ENCODE results near the gene SSBP3. TPM values are rescaled to one million over a fixed set of nuclear protein-coding genes. Genes with fewer than 3 reads are reported as not detected.
"Not testable (repeated sequence)": the region's sequence is repeated elsewhere in the genome, so short reads cannot be mapped to it uniquely, and the experiment has no call there.

SSBP3 gene
- total RNA-seq, 1 donor, result 14.5 TPM

DNA sequence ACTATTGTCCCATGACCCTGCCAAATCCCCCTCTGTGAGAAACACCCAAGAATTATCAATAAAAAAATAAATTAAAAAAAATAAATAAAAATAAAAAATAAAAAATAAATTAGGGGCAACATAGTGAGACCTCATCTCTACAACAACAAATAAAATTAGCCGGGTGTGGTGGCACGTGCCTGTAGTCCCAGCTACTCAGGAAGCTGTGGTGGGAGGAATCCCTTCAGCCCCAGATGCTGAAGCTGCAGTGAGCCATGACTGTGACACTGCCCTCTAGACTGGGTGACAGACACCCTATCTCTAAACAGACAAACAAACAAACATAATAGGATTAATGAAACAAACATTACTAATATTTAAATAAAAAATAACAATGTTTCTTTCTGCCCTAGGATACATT lies 171.9 kb downstream of the SSBP3 start:
- Histone ChIP-seq H3K4me2 (ENCODE audit: insufficient read depth, low read length) (no peak overlapping the region), H3K27ac (ENCODE audit: low read depth, low read length) (no peak overlapping the region), H3K9me3 (ENCODE audit: low read depth, low read length) (no peaks in the 10 kb centered on the region), H4K20me1 (ENCODE audit: insufficient read depth, low read length) (no peaks in the 10 kb centered on the region), H3K27me3 (ENCODE audit: insufficient read depth, low read length) (no peaks in the 10 kb centered on the region), H3K36me3 (ENCODE audit: insufficient read depth, low read length) (peaks cover 23% of the 10 kb centered on the region), H3K79me2 (ENCODE audit: insufficient read depth, low read length) (no peaks in the 10 kb centered on the region), H3K4me1 (ENCODE audit: insufficient read depth, low read length) (peaks cover 3% of the 10 kb centered on the region), H2AFZ (ENCODE audit: low read length) (no peak overlapping the region), H3K4me3 (ENCODE audit: insufficient read depth, low read length) (no peak overlapping the region)
- TF ChIP-seq CTCF (IDR thresholded peaks at IDR 0.05; ENCODE audit: extremely low read depth, low read depth, low read length), result no peak
- no peak for DNase-seq (ENCODE audit: insufficient read length, low spot score, missing footprints)

DNA sequence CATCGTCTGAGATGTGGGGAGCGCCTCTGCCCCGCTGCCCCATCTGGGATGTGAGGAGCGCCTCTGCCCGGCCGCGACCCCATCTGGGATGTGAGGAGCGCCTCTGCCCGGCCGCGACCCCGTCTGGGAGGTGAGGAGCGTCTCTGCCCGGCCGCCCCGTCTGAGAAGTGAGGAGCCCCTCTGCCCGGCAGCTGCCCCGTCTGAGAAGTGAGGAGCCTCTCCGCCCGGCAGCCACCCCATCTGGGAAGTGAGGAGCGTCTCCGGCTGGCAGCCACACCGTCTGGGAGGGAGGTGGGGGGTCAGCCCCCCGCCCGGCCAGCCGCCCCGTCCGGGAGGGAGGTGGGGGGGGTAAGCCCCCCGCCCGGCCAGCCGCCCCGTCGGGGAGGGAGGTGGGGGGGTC lies 173.0 kb downstream of the SSBP3 start:
- not testable (repeated sequence) for H2AFZ ChIP-seq (ENCODE audit: low read length); H3K4me3 ChIP-seq (ENCODE audit: insufficient read depth, low read length); H4K20me1 ChIP-seq (ENCODE audit: insufficient read depth, low read length); DNase-seq (ENCODE audit: insufficient read length, low spot score, missing footprints); H3K27me3 ChIP-seq (ENCODE audit: insufficient read depth, low read length); H3K4me2 ChIP-seq (ENCODE audit: insufficient read depth, low read length); H3K4me1 ChIP-seq (ENCODE audit: insufficient read depth, low read length); H3K79me2 ChIP-seq (ENCODE audit: insufficient read depth, low read length); H3K27ac ChIP-seq (ENCODE audit: low read depth, low read length); H3K9me3 ChIP-seq (ENCODE audit: low read depth, low read length)
- peaks cover 20% of the 10 kb centered on the region for H3K36me3 ChIP-seq (ENCODE audit: insufficient read depth, low read length)

DNA sequence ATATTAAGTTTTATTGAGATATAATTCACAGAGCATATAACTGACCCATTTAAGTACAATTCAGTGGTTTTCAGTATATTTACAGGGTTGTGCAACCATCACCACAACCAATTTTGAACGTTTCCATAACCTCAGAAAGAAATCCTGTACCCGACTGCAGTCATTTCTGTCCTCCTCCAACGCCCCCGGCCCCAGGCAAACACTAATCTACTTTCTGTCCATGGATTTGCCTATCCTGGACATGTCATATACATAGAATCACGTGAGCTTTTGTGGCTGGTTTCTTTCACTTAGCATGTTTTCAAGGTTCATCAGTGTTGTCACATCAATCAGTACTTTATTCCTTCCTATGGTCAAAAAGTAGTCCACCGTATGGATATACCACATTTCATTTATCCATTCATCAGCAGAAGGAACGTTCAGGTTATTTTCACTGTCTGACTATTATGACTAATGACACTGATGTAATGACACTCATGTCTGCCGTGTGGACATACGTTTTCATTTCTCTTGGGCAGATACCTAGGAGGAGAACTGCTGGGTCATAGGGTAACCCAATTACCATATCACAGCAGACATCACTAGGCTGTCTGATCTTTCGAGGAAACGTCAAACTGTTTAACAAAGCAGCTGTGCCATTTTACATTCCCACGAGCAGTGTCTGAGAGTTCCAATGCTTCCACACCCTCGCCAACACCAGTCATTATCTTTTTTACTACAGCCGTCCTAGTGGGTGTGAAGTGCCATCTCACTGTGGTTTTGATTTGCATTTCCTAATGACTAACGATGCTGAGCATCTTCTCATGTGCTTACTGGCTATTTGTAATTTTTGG lies 175.5 kb downstream of the SSBP3 start:
- H3K4me2 ChIP-seq (ENCODE audit: insufficient read depth, low read length), result no peak overlapping the region
- no peaks in the 10 kb centered on the region for H4K20me1 ChIP-seq (ENCODE audit: insufficient read depth, low read length)
- peak; percentile 32 for DNase-seq (ENCODE audit: insufficient read length, low spot score, missing footprints)
- no peak overlapping the region for H3K27ac ChIP-seq (ENCODE audit: low read depth, low read length)
- peaks cover 16% of the 10 kb centered on the region for H3K4me1 ChIP-seq (ENCODE audit: insufficient read depth, low read length)
- H3K36me3 ChIP-seq (ENCODE audit: insufficient read depth, low read length), result no peaks in the 10 kb centered on the region
- no peaks in the 10 kb centered on the region for H3K27me3 ChIP-seq (ENCODE audit: insufficient read depth, low read length)
- no peak overlapping the region for H2AFZ ChIP-seq (ENCODE audit: low read length)
- H3K9me3 ChIP-seq (ENCODE audit: low read depth, low read length), result no peaks in the 10 kb centered on the region
- H3K79me2 ChIP-seq (ENCODE audit: insufficient read depth, low read length), result no peaks in the 10 kb centered on the region
- TF ChIP-seq CTCF (IDR thresholded peaks at IDR 0.05; ENCODE audit: extremely low read depth, low read depth, low read length), result no peak
- no peak overlapping the region for H3K4me3 ChIP-seq (ENCODE audit: insufficient read depth, low read length)

- H3K36me3 ChIP-seq (ENCODE audit: insufficient read depth, low read length), result no peaks in the 10 kb centered on the region
- no peak overlapping the region for H3K4me2 ChIP-seq (ENCODE audit: insufficient read depth, low read length)
- no peak overlapping the region for H2AFZ ChIP-seq (ENCODE audit: low read length)
- no peak overlapping the region for H3K27ac ChIP-seq (ENCODE audit: low read depth, low read length)
- no peaks in the 10 kb centered on the region for H3K27me3 ChIP-seq (ENCODE audit: insufficient read depth, low read length)
- H3K4me1 ChIP-seq (ENCODE audit: insufficient read depth, low read length), result peaks cover 16% of the 10 kb centered on the region
- H3K79me2 ChIP-seq (ENCODE audit: insufficient read depth, low read length), result no peaks in the 10 kb centered on the region
- H3K4me3 ChIP-seq (ENCODE audit: insufficient read depth, low read length), result no peak overlapping the region
- peak; percentile 92 for DNase-seq (ENCODE audit: insufficient read length, low spot score, missing footprints)
- H4K20me1 ChIP-seq (ENCODE audit: insufficient read depth, low read length), result no peaks in the 10 kb centered on the region
- no peak for TF ChIP-seq CTCF (IDR thresholded peaks at IDR 0.05; ENCODE audit: extremely low read depth, low read depth, low read length)
- no peaks in the 10 kb centered on the region for H3K9me3 ChIP-seq (ENCODE audit: low read depth, low read length)
Observed at GRCh38 chr1:54229281-54229891, 176.8 kb downstream of the SSBP3 start.

Data from osteoblast (primary cell).